Stimulated activated CD4-positive, alpha-beta T cell treated with anti-CD3 and anti-CD28 coated beads, Interleukin-2, amount 100 ng/mL, for 4 hours (primary cell): Measurements from ENCODE around the gene RPUSD1.
"Not testable (repeated sequence)": the region's sequence is repeated elsewhere in the genome, so short reads cannot be mapped to it uniquely, and the experiment has no call there.

Experiments used
- DNase-seq: peaks from one replicate; pipeline ENCODE4 v3.0.0-alpha.2; 2020; ENCODE audit warnings: low read depth

RPUSD1 gene

DNA sequence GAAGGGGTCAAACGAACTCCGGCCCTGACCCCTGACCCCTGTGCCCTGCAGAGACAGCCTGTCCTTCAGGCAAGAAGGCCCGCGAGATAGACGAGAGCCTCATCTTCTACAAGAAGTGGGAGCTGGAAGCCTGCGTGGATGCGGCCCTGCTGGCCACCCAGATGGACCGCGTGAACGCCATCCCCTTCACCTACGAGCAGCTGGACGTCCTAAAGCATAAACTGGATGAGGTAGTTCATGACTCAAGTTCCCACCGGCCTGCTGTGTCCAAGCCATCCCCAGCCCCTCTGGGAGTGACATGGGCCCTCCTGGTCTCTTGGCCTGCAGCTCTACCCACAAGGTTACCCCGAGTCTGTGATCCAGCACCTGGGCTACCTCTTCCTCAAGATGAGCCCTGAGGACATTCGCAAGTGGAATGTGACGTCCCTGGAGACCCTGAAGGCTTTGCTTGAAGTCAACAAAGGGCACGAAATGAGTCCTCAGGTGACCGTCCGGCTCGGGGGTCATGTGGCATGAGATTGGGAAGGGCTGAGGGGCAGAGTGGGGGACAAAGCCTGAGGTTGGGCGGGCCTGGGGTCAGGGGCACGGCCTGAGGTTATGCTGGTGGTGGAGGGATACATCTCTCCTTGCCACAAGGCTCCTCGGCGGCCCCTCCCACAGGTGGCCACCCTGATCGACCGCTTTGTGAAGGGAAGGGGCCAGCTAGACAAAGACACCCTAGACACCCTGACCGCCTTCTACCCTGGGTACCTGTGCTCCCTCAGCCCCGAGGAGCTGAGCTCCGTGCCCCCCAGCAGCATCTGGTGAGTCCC is 22.0 kb downstream of the RPUSD1 start:
- DNase-seq = no peak

DNA sequence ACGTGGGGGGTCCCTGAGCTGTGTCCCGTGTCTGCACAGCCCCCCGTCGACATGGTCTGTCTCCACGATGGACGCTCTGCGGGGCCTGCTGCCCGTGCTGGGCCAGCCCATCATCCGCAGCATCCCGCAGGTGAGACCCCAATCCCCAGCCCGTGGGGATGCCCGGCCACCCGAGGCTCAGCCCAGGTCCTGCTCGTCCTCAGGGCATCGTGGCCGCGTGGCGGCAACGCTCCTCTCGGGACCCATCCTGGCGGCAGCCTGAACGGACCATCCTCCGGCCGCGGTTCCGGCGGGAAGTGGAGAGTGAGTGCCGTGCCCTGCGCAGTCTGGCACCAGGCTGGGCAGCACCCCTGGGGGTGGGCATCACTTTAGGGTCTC is 22.7 kb downstream of the RPUSD1 start:
- no peak for DNase-seq

DNA sequence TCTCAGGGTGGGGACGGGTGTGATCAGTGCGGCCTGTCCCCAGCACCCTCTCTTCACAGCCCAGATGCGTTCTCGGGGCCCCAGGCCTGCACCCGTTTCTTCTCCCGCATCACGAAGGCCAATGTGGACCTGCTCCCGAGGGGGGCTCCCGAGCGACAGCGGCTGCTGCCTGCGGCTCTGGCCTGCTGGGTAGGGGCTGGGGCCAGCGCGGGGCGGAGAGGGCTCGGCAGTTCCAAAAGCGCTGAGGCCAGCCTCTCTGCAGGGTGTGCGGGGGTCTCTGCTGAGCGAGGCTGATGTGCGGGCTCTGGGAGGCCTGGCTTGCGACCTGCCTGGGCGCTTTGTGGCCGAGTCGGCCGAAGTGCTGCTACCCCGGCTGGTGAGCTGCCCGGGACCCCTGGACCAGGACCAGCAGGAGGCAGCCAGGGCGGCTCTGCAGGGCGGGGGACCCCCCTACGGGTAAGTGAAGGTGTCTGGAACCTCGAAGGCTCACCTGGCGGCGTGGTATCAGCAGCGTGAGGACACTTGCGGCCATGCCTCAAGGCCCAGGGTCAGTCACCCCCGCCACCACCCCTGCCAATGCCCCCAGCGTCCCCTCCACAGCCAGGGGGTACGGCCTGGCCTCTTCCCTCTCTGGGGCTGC is 23.2 kb downstream of the RPUSD1 start:
- DNase-seq = no peak

DNA sequence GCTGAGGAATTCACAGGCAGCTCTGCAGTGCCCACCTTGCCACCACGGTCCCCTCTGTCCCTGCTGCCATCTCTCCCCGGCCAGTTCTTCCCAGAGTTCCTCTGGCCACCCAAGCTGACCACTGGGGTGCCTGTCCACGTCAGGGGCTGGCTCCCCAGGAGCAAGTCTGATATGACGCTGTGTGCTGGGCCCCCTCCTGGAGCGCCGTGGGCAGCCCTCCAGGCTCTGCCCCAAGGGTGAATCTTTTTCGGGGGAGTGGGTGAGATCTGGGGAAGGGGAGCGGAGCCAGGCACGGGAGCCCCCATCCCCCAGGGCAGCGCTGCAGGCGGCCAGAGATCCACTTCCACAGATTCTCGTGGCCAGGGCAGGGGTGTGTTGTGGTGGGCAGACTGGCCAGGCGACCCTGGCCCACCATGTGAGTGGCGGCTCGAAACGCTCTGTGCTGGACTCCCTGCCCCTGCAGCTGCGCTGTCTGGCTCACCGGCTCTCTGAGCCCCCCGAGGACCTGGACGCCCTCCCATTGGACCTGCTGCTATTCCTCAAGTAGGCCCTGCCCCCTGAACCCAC is 23.9 kb downstream of the RPUSD1 start:
- no peak for DNase-seq

DNA sequence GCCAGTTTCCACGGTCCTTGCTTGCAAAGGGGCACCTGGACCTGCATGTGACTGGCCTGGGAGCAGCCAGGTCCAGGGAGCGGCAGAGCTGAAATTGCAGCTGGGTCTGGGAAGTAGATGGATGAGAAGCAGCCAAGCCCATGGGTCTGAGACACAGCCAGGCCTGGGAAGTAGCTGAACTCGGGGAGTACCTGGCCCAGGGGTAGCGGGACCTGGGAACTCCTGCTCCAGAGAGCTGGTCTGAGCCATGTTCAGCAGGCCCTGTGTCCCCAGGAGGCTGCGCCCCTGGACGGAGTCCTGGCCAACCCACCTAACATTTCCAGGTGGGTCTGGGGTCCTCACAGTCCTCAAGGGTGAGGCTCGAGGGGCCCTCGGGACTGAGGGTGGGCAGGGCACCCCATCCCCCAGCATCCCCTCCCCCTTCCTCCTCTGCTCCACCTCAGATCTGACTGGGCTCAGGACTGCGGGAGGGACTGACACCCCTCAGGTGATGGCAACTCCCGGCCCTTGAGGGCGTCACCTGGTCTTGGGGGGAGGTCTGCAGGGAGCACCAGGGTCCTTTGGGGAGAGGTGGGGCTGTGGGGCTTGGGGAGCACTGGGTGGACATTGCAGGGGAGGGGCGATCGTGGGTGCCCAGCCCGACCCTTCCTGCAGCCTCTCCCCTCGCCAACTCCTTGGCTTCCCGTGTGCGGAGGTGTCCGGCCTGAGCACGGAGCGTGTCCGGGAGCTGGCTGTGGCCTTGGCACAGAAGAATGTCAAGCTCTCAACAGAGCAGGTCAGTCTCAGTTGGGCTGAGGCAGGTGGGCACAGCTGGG is 24.6 kb downstream of the RPUSD1 start:
- no peak for DNase-seq

DNA sequence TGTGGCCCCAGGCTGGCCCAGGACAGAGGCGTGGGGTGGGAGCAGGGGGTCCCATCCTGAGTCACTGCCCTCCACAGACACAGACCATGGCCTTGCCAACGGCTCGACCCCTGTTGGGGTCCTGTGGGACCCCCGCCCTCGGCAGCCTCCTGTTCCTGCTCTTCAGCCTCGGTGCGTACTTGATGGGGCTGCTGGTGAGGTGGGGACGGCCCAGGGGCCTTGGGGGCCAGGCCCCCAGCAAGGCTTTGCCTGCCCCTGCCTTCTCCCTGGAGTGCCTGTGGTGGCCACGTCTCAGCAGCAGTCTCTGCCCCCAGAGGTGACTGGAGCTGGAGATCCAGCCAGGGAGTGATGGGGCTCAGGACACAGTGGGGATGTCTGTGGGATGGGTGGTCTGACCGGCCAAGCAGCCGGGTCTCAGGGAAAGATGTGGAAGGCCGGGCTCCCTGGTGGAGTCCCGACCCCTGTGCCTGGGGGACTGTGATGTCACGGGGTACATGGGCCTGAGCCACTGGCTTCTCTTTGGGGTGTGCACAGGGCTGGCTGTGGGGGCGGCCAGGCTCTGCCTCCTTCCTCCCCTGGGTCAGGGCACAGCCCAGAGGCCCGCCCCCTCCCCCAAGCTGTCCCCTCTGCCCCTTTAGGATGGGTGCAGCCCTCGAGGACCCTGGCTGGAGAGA is 25.4 kb downstream of the RPUSD1 start:
- DNase-seq = no peak

DNA sequence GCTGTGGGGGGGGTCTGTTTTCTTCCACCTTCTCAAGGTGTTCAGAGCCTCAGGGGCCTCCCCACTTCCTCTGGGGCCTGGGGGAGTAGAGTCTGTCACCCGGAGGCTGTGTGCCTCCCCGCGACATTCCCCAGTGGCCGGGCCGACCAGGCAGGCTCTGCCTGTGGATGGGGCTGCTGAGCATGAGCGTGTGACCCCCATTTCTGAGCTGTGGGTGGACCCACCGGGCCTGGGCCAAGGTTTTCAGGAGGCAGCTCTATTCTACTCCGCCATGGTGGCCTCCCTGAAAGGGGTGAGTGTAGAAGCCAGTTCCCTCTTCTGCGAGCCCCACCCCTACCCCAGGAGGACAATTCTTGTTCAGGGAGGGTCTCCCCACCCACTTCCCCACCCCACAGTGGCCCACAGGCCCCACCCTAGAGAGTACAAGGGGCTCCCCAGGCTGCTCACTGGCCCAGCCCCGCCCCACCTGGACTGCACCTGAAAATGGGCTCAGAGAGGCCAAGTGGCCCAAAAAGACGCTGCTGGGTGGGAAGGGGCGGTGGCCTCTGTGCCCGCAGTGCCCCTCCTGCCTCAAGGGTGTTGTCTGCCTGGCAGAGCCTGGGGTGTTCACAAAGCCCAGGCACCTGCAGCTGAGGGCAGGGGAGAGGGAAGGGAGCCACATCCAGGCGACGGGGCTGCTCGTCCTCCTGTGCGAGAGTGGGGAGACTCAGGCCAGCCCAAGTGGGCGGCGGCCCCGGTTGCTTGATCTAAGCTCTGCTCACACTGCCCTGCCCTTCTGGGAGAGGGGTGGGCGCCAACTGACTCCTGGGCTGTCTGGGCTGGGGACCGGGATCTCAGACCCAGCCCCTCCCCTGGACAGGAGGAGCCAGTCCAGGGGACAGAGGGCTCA is 26.3 kb downstream of the RPUSD1 start:
- DNase-seq = no peak

DNA sequence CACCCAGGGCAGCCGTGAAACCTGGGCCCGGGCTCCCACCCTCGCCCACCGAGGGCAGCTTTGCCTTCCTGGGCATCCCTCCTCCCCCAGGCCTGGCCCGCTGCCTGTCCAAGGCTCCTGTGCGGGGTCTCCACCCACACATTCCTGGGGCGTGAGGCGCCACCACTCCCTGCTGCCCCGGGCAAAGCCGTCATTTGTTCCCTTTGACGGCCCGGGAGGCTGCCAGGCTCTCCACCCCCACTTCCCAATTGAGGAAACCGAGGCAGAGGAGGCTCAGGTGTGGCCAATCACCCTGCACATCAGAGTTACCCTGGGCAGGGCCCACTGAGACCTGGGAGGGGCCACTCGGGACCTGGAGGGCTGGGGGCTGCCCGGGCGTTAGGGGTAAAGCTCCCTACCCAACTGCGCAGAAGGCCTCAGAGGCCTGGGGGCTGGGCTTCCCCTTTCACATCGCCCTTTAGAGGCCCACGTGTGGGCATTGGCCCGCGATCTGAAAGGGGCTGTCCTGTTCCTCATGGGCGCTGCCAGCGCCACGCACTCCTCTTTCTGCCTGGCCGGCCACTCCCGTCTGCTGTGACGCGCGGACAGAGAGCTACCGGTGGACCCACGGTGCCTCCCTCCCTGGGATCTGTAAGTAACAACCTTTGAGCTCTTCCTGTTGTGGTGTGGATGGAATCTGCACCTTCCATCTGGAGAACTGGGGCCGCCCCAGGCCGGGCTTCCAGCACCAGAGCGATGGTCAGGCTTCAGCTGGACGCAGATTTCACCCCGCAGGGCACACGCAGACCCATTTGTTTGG is 27.4 kb downstream of the RPUSD1 start, which contains the start of gene MSLN:
MSLN (plus strand) TSS at position 190 of the 799 bp plus-strand sequence. CDS start 1,947 bp downstream, outside the sequence.
- no peak for DNase-seq

DNA sequence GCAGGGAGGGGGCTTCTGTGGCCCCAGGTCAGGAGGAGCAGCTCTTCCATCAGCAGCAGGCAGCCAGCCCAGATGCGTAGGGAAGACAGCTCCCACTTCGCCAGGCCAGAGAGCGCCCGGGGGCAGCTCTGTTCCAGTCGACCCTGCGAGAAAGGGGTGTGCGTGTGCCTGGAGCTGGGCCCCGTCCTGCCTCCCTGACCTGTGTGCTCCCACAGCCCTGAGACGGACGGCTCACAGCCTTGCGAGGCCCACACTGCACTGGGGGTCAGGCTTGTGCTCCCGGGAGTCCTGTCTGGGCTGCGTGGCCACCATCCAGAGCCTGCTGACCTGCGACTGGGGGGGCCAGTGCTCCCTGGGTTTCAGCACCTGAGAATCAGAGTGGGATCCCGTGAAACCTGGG is 28.1 kb downstream of the RPUSD1 start:
- DNase-seq = no peak

DNA sequence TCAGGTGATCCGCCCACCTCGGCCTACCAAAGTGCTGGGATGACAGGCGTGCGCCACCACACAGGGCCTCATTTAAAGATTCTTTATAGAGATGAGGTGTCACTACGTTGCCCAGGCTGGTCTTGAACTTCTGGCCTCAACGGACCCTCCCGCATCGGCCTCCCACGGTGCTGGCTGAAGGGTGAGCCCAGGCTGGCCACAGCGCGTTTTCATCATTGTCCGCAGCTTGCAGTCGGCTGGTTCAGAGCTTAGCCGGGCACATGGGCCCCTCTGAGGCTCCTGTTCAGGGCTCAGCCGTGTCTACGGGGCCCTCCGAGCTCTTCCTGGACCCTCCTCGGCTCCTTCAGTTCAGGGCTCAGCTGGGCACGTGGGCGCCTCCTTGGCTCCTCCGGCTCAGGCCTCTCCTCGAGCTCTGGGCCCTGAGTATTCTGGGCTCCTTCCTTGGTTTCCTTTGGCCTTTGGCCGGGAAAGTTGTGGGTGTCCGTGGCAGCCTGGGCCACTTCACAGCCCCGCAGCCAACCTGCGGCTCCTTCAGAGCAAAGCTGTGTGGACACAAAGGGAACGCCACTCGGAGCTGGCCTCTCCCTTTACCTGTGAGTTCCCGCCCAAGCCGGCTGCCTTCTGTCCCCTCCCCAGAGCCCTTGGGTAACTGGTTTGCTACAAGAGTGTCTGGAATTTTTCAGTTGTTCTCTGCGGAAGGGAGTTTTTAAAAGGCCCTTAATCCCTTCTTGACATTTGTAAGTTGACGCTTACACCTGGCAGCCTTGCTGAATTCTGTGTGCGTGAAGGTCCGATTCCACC is 28.9 kb downstream of the RPUSD1 start:
- DNase-seq = no peak

DNA sequence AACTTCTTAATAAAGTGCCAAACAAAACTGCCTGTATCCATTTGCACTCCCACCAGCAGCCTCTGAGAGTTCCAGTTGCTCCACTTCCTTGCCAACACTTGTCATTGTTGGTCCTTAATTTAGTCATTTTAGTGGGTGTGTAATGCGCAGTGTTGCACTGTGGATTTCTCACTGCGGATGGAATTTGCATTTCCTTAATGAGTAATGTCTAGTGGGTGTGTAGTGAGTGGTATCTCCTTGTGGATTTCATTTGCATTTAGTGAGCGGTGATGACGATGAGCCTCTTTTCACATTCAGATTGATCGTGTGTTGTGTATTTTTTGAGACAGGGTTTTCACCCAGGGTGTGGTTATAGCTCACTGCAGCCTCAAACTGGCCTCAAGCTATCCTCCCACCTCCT is 31.8 kb downstream of the RPUSD1 start:
- DNase-seq = no peak

DNA sequence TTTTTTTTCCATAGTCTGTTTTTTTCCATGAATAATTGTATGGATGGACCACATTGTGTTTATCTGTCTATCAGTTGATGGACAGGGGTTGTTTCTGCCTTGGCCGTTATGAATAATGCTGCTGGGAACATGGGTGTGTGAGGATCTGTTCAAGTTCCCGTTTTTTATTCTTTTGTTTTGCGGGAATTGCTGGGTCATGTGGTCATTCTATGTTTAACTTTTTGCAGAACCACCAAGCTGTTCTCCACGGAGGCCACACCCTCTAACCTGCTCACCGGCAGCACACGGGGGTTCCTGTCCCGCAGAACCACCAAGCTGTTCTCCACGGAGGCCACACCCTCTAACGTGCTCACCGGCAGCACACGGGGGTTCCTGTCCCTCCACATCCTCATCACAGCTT is 33.5 kb downstream of the RPUSD1 start:
- DNase-seq = no peak

DNA sequence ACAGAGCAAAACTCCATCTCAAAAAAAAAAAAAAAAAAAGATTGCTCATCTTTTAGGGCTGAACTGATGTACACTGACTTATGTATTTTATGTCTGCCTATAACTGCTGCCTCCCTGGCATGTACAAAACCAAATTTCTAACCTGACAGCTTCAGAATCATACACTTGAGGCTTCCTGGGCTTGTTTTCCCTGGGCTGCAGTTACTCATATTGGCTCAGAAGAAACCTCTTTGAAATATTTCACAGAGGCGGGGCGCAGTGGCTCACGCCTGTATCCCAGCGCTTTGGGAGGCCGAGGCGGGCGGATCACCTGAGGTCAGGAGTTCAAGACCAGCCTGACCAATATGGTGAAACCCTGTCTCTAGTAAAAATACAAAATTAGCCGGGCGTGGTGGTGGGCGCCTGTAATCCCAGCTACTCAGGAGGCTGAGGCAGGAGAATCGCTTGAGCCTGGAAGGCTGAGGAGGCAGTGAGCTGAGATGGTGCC is 34.0 kb downstream of the RPUSD1 start:
- DNase-seq = not testable (repeated sequence)

DNA sequence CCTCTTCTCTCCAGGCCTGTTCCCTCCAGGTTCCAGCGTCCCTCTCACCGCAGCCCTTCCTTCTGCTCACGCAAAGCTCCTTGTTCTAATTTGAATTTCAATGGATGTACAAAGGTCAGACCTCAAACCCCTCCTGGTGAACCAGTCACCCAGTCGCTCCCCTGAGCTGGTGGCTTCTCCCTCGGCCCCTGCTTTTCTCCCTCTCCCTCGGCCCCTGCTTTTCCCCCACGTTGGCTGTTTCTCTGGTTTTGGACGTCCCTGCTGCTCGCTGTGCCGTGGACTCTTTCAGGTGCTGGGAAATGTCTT is 36.2 kb downstream of the RPUSD1 start:
- no peak for DNase-seq

DNA sequence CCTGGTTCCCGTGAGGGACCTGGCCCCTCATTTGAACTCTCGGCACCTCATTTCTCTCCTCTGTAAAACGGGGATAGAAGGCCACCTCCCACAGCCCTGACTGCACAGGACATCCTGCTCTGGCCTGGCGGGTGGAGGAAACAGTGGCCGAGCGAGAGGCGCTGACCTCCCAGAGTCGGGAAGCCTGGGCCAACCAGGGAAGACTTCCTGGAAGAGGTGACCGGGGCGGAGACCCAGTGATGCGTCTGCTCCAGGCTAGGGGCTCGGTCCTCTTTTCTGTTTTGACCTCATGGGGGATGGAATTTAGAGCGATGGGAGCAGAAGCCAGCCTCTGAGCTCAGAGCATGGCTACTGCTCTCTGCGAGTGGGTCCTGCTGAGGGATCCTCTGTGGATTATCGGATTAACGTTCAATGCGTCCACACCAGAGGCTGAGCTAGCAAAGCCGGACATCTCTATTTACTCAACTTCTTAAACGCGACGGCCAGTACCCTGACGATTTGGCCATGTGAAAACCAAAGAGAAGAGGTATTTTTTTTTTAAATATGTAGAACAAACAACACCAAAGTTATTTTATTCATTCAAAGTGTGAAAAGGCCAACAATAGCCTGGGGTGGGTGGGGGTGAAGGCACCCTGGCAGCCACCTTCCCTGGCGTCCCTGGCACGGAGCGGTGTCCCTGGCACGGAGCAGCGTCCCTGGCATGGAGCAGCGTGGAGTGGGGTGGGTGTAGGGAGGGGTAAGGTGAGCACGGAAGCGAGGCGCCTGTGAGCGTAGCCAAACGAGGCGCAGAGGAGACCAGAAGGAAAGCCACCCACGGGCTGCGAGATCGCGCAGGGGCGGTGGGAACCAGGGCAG is 36.8 kb downstream of the RPUSD1 start:
- DNase-seq = no peak

DNA sequence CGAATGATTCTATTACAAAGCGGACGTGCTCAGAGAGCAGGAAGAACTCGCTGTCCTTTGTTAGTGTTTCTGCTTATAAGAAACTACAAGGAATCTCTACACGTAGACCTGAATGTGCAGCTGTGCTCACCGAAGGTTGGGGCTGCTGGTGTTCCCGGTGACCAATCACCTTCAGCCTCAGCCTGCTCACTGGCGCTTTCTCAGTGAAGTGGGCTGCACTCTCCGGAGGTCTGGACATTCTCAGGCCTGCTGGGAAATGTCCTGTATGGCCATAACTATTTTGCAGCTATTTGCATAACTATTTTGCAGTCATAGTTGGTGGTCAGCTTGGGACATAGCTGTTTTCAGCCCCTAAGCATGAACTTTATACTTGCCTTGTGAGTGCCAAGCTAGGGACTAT is 37.7 kb downstream of the RPUSD1 start:
- no peak for DNase-seq

DNA sequence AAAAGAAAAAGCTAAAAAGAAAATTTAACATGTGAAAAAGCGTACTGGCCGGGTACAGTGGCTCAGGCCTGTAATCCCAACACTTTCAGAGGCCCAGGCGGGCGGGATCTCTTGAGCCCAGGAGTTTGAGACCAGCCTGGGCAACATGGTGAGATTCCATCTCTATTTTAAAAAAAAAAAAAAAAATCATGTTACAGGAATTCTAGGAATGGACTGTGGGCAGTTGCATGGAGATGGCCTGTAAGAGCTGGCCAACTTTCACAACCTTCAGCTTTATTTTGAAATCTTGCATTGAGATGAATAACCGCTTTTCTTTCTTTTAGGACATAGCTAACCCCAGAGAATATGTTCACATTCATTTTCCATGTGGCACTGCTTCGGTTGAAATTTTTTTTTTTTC is 39.2 kb downstream of the RPUSD1 start:
- no peak for DNase-seq
